ENCODE measurements around the gene NKD1.
"Not testable (repeated sequence)": the region's sequence is repeated elsewhere in the genome, so short reads cannot be mapped to it uniquely, and the experiment has no call there.

The NKD1 gene

GRCh38 chr16:50519602-50520001, 28.6 kb upstream of the NKD1 start:
- DNase-seq (ENCODE audit: low read depth in 3 of 3, low spot score in 1 of 3) = no peak

DNA sequence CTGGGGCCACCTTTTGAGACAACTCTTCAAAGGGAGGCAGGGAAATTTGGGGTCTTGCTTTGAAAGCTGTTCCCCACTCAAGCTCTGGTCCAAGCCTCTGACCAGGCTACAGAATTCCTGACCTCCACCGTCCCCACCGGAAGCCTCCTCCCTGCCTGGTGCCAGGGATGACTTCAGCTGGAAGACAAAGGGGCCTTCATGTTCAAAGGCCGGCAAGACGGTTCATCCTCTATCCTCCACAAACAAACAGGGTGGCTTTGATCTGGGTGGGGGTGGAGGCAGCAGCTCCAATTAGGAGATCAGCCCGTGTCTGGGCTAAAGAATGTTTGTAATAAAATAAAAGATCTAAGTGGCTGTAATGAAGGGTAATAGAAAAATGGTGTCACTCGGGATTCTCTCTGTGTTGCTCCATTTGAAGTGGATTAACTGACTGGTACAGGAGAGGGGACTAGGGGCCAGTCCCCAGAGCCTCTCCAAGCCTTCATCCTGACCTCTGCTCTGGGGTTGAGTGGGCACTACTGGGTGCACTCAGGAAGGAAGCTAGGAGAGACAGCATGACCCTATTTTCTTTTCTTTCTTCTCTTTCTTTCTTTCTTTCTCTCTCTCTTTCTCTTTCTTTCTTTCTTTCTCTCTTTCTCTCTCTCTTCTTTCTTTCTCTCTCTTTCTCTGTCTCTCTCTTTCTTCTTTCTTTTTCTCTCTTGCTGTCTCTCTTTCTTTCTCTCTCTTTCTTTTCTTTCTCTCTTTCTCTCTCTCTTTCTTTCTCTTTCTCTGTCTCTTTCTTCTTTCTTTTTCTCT, 27.5 kb upstream of the NKD1 start:
- DNase-seq (ENCODE audit: low read depth in 3 of 3, low spot score in 1 of 3) = no peak

DNA sequence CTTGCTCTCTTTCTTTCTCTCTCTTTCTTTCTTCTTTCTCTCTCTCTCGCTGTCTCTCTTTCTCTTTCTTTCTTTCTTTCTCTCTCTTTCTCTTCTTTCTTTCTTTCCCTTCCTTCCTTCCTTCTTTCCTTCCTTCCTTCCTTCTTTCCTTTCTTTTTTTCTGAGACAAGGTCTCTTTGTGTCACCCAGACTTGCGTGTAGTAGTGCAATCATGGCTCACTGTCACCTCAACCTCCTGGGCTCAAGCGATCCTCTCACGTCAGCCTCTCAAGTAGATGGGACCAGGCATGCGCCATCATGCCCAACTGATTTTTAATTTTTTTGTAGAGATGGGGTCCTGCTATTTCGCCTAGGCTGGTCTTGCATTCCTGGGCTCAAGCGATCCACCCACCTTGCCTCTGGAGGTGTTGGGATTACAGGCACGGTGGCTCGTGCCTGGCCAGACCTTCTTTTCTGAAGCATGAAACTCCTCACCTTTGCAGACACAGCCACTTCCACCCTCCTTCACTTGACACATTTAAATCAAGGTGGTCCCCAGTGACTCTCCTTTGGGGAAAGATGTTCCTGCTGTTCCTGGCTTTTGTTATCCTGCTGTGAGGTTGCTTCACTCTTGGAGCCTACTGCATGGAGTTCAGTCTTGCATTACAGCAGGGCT, 26.8 kb upstream of the NKD1 start:
- no peak for DNase-seq (ENCODE audit: low read depth in 3 of 3, low spot score in 1 of 3)

- no peak for DNase-seq (ENCODE audit: low read depth in 3 of 3, low spot score in 1 of 3)
Measured at GRCh38 chr16:50522324-50522723, 25.9 kb upstream of the NKD1 start.

DNA sequence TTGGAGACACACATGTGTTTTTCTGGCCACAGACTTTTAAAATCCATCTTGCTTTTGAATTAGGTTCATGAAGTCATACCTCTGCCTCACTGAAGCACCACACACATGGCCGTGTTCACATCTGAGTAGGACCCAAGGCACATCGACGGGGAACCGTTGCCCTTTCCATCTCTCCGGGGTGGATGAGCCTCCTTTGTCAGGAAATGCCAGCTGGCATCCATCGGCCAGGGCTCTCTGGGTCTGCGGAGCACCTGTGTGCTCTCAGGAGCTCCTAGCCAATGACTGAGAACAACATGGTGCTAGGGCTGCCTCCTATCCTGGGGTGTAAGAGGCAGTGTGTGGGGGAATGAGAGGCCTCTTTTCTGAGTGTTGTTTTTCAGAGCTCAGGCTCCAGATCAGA, 24.5 kb upstream of the NKD1 start:
- no peak for DNase-seq (ENCODE audit: low read depth in 3 of 3, low spot score in 1 of 3)

GRCh38 chr16:50525262-50525661, 22.9 kb upstream of the NKD1 start:
- no peak for DNase-seq (ENCODE audit: low read depth in 3 of 3, low spot score in 1 of 3)

DNA sequence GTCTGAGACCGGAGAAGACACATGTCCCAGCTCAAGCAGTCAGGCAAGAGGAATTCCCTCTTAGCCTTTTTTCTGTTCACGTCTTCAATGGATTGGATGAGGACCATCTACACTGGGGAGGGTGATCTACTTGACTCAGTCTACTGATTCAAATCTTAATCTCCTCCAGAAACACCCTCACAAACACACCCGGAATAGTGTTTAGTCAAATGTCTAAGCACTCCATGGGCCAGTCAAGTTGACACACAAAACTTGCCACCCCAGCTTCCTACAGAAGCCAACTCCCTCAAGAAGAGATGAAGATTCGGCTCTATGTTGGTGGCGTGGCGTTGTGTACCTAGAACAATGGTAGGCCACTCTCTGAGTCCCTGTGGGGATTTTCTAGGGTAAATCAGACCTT, 22.5 kb upstream of the NKD1 start:
- DNase-seq (ENCODE audit: low read depth in 3 of 3, low spot score in 1 of 3) = no peak

GRCh38 chr16:50526249-50526648, 21.9 kb upstream of the NKD1 start:
- no peak for DNase-seq (ENCODE audit: low read depth in 3 of 3, low spot score in 1 of 3)

GRCh38 chr16:50526796-50527195, 21.4 kb upstream of the NKD1 start:
- DNase-seq (ENCODE audit: low read depth in 3 of 3, low spot score in 1 of 3) = no peak

DNA sequence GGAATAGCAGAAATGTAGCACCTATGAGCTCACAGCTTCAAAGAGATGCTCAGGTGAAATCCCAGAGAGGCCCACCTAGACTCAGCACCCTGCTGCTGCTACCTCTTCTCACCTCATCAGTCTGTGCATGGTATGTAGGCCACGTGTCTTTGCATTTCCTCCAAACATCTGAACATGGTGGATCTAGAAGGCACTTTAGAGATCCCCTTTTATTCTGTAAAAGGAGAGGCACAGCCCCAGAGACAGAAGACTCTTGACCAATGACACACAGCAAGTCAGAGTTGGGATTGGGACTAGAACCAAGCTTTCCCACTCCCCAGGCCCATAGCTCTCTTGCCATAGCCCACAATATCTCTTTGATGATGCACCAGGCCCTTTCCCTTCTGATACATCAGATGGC, 19.4 kb upstream of the NKD1 start:
- DNase-seq (ENCODE audit: low read depth in 3 of 3, low spot score in 1 of 3) = no peak

DNA sequence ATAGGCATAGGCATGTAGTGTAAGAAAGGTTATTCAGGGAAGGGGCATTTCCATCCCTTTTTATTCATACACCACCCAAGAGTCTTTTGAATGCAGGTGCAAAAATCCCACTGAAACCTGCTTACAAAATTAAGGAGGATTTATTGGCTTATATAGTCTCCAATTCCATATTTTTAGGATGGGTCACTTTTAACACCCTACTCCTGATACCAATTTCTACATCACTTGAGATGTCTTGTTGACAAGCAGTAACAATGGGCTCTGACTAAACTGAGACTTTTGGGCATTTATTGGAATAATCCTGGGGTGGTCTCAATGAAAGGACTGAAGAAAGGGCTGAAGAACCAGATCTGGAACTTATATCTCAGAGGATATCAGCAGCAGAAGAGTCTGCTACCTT, 18.9 kb upstream of the NKD1 start:
- no peak for DNase-seq (ENCODE audit: low read depth in 3 of 3, low spot score in 1 of 3)

- no peak for DNase-seq (ENCODE audit: low read depth in 3 of 3, low spot score in 1 of 3)
Measured at GRCh38 chr16:50530277-50531236, 17.6 kb upstream of the NKD1 start.

DNA sequence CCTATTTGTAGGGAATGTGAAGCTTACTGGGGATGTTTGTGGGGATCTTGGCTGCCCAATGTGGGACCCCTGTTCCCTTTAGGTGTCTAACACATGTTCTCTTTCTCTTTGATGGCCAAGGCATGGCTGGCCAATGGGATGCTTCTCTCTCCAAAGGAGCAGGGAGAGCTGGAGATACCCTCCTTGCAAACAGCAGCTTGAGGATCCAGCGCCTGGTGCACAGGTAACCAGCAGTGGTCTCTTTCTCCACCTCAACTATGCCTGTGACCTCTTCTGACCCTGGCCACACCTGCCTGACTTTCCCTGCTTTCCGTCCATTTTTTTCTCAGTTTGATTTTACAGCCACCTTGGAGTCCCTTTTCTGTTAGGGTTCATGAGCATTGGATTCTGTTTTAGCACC, 16.8 kb upstream of the NKD1 start:
- no peak for DNase-seq (ENCODE audit: low read depth in 3 of 3, low spot score in 1 of 3)

- DNase-seq (ENCODE audit: low read depth in 3 of 3, low spot score in 1 of 3) = no peak
Measured at GRCh38 chr16:50531901-50532300, 16.3 kb upstream of the NKD1 start.

- DNase-seq (ENCODE audit: low read depth in 3 of 3, low spot score in 1 of 3) = no peak
Measured at GRCh38 chr16:50532576-50532975, 15.6 kb upstream of the NKD1 start.

GRCh38 chr16:50533317-50533716, 14.9 kb upstream of the NKD1 start:
- DNase-seq (ENCODE audit: low read depth in 3 of 3, low spot score in 1 of 3) = no peak

GRCh38 chr16:50534091-50534490, 14.1 kb upstream of the NKD1 start:
- DNase-seq (ENCODE audit: low read depth in 3 of 3, low spot score in 1 of 3) = no peak

GRCh38 chr16:50534556-50534955, 13.6 kb upstream of the NKD1 start:
- no peak for DNase-seq (ENCODE audit: low read depth in 3 of 3, low spot score in 1 of 3)

DNA sequence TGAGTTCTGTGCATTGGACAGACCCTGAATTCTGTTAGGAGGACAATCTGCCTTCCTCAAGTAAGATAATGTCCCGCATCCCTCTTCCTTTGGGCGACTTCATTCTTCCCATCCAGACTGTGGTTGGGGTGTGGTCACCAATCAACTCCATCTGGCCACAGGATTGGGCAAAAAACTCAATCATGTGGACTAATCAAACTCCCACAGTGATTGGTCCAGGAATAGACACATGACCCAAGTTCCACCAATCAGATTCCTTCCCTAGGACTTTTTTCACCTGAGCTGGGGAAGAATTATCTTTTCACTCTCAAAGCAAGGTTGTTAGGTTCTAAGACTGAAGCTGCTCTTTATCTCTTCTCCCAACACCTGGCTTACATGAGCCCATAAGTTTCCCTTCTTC, 13.2 kb upstream of the NKD1 start:
- no peak for DNase-seq (ENCODE audit: low read depth in 3 of 3, low spot score in 1 of 3)

DNA sequence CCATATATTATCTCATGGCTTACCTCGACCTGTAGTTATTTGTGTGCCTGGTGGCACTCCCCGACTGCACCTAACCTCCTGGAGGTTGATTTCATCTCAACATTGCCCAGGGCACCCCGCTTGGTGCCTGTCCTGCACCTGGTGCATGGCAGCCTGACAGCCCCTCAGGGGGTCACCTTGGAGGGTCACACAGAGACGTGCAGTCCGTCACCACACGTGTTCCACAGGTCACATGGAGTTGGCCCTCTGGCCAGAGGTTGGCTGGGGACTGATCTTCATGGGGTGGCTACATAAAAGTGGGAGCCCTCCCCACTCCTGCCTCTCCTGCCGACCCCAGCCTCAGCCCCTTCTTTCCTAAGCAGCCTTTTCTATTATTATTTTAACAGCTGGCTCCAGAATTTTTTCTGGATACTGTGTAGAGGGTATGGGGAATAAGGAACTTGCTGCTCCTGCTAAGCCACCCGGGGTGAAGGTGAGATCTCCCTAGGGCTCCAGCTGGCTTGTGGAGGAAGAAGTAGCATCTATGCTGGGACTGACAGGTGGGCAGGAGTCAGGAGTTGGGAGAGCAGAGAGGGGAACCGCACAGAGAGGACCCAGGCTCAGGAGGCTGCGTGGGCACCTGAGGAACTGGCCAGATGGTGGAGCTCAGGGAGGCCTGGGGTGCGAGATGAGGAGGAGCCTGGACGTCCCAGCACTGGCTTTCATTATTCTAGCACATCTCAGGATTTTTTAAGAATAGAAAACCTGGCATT, 12.5 kb upstream of the NKD1 start:
- DNase-seq (ENCODE audit: low read depth in 3 of 3, low spot score in 1 of 3) = no peak

DNA sequence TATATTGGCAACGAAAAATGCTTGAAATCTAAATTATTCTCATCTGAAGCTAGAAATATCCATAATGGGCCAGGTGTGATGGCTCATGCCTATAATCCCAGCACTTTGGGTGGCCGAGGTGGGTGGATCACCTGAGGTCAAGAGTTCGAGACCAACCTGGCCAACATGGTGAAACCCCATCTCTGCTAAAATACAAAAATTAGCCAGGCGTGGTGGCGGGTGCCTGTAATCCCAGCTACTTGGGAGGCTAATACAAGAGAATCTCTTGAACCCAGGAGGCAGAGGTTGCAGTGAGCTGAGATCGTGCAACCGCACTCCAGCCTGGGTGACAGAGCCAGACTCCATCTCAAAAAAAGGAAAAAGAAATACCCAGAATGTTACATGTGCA, 11.9 kb upstream of the NKD1 start:
- not testable (repeated sequence) for DNase-seq (ENCODE audit: low read depth in 3 of 3, low spot score in 1 of 3)

Data from stimulated activated CD4-positive, alpha-beta T cell treated with anti-CD3 and anti-CD28 coated beads, TNF-alpha, amount 100 ng/mL, for 1 hour (primary cell).